ENCODE results near the gene RBPMS2.
A peak's percentile ranks its signal among the peaks of the same experiment; 100 is the strongest.
"Not testable (repeated sequence)": the region's sequence is repeated elsewhere in the genome, so short reads cannot be mapped to it uniquely, and the experiment has no call there.

Gene RBPMS2

DNA sequence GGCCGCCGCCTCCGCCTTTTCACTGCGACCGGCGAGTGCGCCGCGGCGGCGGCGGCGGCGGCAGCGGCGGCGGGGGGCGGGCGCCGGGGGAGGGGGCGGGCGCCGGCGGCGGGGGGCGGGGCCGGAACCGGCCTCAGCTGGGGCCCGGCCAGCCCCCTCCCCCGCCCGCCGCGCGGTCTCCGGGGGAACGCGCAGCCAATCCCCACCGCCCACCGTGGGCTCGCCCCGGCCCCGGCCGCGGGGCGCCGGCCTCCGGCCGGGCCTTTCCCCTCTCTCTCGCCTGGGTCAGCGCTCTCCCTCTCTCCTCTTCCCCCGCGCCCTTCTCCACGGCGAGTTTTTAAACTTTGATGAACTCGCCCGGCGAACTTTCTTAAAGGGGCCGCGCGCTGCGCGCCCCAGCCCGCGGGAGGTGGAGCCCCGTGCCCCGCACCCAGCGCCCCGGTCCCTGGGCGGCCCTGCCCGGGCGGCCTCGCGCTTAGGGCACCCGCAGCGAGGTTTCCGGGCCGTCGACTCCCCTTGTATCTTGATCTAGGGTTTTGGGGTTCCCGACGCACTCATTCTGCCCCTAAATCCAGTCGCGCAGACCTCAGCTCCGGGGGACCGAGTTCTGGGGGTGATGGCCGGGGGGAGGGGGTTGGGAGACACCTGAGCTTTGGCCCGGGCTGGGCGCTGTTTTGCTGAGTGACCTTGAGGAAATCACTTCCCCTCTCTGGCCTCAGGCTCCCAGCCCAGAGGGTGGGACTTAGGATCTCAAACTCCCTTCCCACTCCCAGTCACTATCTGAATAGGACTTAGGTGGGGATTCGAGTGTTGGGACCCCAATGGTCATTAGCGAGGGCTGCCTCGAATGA, at the start of gene RBPMS2:
RBPMS2 (minus strand) TSS at position 39 of the 851 bp plus-strand sequence. CDS start 270 bp downstream, outside the sequence.
- DNase-seq = peak; percentile 11

DNA sequence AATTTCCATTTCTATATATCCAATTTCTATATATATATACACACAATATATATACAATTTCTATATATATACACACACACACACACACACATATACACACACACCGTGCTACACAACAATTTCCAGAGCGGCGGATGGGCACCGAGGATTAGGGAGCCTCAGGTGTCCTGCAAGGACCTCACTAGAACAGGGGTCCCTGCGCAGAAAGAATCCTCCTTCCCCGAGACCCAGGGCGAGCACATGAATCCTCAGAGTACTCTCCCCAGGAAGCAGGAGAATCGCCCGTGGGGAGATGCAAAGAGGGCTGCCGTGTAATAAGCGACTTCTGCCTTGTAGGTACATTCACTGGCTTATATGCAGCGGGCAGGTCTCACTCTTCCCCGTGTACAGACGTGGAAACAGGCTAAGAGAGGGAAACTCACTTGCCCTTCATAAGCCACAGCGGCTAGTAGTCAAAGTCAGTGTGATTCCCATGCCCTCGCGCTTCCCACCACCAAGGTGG, 49.6 kb upstream of the RBPMS2 start:
- no peak for DNase-seq

DNA sequence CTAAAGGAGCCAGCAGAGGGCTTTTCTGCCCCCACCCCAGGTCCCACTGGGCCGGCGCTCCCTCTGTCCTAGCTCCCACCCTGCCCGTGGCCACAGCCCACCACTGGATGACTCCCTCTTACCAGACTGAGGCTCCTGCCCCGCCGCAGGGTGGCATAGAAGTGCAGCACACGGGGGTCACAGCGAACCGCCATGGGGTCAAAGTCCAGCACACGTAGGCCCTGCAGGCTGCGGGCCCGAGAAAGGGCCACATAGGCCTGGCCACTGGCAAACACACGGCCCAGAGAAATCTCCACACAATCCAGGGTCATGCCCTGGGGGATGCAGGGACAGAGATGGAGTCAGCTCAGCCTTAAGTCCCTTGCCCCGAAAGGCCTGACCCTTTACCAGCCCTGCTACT, 41.1 kb upstream of the RBPMS2 start:
- DNase-seq = no peak

DNA sequence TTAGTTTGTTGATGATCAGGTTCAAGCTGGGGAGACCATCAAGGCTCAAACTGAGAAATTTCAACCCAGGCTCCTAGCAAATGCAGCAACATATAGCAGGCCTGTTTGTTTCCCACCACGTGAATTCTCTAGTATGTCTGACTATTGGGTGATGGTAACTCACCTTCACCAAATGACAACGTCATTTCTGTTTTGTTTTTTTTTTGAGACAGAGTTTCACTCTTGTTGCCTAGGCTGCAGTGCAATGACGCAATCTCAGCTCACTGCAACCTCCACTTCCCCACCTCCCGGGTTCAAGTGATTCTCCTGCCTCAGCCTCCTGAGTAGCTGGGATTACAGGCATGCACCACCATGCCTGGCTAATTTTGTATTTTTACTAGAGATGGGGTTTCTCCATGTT, 39.6 kb upstream of the RBPMS2 start:
- not testable (repeated sequence) for DNase-seq

DNA sequence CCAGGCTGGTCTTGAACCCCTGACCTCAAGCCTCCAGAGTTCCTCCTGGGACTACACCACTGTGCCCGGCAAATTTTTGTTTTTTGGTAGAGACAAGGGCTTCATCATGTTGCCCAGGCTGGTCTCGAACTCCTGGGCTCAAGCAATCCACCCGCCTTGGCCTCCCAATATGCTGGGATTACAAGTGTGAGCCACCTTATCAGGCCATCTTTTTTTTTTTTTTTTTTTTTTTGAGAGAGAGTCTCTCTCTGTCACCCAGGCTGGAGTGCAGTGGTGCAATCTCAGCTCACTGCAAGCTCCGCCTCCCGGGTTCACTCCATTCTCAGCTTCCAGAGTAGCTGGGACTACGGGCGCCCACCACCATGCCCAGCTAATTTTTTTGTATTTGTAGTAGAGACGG, 38.9 kb upstream of the RBPMS2 start:
- not testable (repeated sequence) for DNase-seq

DNA sequence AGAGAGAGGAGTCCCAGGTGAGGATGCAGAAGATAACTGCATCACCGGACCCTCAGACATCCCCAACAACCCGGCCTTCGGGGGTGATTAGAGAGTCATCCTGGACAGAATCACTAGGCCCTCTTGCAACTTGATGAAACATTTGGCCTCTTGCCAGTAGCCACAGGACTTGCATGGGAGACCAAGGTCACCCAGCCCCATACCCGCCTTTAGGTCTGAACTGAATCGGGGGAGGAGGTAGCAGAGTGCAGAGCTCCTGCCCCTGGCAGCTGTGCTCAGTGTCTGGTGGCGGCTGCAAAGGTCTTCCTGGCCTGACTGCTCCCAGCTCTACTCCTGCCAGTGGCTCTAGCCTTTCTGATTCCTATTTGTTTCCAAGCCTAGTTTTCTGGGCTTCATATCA, 37.7 kb upstream of the RBPMS2 start:
- DNase-seq = no peak

DNA sequence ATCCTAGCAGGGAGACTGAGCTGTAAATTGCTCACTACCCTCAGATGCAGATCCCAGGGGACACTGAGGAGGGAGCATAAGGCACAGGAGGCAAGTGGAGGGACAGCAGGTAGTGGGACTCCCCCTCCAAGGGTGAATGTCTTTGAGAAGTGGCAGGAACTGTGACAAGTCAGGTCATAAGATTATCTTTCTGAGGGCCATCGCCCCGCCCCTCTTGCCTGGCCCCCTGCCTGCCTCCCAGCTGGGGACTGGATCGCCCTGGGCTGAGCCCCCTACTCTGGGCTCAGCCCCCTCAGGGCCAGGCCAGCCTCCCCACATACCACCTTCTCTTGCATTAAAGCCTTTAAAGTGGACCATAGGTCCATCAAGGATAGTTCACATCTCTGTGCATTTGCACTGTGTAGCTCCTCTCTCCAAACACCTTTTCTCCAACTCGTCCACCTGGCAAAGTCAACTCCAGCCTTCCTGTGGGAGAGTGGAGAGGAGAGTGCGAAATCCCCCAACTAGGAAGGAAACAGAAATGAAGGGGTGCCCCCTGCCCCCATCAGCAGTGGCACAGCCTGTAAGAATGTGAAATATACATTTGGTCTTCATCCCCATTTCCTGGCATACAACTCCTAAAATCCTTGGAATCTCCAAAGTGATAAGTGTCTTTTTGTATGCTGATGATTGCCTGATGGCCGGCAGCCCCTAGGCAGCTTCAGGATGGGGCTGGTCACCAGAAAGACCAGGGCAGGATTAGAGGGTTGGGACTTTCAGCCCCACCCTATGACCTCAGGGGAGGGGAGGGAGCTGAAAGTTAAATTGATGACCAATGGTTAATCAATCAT, 35.3 kb upstream of the RBPMS2 start:
- DNase-seq = no peak

DNA sequence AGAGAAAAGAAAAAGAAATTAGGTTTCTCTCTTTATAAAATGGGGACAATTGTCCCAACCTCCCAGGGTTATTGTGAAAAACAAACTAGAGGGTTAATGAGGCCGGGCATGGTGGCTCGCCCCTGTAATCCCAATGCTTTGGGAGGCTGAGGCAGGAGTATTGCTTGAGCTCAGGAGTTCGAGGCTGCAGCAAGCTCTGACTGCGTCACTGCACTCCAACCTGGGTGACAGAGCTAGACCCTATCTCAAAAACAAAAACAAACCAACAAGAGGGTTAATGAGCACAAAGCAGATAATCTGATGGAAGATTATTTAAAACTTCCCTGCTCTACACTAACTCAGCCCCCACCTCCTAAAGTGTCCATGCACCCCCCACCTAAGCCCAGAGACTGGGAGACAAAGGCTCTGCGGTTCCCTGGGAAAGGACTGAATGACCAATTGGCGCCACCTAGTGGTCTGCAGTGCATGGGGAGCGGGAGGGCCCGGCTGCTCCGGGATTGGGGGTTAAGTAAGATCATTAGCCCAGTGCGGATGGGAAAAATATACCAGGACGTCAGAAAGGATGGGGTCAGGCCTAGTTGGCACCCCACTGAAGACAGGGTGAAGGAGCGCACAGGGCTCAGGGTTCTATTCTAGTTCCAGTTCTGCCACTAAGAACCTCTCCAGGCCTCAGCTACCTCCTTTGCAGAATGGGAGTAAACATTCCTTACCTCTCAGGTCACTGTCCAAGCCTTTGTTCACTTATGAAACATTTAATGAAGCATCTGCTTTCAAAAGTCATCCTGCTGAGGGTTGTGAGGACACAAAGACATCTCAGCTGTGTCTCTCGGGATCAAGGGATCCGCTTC, 34.5 kb upstream of the RBPMS2 start:
- peak; percentile 82 for DNase-seq

DNA sequence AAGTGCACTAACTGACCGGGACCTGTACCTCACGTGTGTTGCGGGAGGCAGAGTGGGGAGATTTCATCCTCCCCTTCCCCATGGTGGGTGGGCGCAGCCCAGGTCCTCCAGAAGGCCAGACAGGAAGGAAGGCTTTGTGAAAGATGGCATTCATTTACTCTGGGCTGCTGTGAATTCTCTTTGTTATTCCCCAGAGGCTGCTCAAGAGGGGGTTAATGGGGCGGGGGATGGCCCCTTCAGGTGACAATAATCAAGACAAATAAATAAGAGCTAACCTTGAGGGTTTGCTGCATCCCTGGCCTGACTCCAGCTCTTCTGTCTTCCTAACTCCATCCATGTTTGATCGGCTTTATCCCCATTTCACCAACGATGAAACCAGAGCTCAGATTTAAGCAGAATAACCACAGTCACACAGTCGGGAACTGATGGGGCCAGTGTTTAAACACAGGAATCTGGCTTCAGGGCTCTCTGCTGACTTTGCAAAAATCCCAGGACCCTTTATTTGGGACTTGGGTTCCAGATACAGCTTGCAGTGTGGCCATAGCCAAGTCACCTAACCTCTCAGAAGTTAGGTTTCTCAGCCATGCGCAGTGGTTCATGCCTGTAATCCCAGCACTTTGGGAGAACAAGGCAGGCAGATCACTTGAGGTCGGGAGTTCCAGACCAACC, 33.5 kb upstream of the RBPMS2 start:
- DNase-seq = no peak

DNA sequence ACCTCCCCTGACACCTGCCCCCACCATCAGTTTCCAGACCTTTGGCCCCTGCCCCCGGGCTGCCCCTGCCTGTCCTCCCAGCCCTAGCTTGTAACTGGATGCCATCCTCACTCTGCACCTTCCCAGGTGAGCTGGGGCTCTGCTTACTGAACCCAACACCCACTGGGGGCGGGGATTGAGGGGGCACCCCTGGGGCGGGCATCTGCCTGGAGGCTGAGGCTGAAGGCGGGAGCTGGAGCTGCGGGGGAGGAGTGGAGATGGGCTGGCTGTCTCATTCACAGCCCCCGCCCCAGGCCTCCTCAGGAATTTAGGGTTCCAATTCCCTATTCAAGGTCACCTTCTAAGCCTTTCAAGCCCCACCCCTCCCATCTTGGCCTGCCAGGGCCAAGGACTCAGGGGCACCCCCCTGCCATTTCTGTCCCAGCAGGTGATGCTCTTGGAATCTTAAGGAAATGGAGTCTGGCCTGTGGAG, 32.4 kb upstream of the RBPMS2 start:
- no peak for DNase-seq

DNA sequence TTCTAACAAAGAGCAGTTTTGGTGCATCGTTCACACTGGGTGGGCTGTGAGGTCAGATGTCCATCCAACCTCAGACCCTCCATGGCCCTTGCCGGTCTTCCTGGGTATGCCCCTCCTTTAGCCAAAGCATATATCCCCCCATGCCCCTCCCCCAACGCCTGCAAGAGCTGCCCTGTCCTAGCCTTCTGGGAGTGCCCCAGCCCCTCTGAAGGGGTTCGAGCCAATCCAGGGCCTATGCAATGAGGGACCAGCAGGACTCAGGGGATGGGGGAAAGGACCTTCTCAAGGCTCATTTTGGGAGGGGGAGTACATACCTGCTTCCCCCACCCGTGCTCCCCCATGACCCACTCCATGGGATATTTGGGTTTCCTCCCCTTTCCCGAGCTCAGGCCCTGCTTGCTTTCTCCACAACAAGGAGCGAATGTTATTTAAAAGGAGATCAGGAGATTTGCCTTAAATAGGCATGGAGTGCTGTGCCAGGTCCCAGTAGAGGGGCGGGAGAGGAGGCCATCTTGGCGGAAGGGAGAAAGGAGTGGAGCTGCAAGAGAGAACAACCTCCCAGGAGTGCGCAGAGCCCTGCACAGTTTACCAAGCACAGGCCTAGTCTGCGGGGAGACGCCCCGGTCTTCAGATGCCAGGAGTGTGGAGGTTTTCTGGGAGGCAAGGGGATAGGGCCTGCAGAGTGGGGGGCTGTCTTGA, 31.8 kb upstream of the RBPMS2 start:
- no peak for DNase-seq

DNA sequence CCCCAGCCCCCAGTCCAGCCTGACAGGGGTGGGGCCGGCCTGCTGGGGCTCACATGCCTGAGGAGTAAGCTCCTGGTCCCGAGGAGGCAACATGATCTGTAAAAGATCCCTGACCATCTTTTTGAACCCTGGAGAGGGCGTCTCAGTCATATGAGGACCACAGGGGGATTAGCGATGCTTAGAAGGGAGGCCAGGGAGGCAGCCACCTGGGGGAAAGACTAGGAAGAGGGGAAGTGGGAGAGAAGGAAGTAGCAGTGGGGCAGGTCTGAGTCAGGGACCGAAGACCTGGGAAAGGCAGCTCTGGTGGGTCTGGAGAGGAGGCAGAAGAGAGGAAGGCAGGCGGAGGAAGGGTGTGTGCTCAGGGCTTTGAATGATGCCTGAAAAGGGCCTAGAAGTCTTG, 31.1 kb upstream of the RBPMS2 start:
- no peak for DNase-seq

DNA sequence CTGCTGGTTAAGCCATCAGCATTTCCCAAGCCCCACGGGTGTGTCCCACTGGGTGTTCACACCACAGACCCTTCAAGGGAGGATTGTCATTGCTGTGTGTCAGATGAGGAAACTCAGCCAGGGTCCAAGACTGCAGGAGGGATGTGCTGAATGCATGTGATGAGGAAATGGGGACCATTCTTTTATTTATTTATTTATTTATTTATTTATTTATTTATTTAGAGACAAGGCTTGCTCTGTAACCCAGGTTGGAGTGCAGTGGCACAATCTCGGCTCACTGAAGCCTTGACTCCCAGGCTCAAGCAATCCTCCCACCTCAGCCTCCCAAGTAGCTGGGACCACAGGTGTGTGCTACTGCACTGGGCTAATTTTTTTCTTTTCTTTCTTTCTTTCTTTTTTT, 29.2 kb upstream of the RBPMS2 start:
- no peak for DNase-seq

DNA sequence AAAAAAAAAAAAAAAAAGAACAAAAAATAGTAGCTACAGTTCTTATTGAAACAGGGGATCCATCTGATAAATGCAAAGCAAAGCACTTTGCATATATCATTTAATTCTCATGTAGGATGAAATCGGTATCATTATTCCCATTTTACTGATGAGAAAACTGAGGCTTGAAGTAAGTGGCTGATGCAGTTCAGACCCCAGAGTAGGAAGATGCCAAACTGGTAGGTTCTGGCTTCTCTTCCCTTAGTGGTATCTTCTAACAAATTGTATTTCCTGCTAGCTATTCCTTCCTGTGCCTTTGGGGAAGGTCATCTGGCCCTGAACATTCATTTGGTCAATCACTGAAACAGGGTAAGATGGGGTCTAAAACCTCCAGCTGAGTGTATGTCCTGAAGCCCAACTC, 28.1 kb upstream of the RBPMS2 start:
- no peak for DNase-seq

DNA sequence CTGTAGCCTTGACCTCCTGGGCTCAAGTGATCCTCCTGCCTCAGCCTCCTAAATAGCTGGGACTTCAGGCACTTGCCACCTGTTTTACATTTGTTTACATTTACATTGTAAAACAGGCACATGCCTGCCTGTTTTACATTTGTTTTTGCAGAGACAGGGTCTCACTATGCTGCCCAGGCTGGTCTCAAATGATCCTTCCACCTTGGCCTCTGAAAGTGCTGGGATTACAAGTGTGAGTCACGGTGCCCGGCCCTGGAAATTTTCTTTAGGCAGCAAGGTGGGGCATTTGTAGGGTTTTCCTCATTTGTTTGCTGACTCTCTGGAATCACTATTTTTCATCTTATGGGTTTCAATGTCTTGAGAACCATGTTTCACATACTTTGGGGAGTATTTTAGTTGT, 25.1 kb upstream of the RBPMS2 start:
- DNase-seq = no peak

DNA sequence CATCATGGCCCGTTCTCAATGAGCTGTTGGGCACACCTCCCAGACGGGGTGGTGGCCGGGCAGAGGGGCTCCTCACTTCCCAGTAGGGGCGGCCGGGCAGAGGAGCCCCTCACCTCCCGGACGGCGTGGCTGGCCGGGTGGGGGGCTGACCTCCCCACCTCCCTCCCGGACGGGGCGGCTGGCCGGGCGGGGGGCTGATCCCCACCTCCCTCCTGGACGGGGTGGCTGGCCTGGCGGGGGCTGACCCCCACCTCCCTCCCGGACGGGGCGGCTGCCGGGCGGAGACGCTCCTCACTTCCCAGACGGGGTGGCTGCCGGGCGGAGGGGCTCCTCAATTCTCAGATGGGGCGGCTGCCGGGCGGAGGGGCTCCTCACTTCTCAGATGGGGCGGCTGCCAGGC, 23.5 kb upstream of the RBPMS2 start:
- not testable (repeated sequence) for DNase-seq

DNA sequence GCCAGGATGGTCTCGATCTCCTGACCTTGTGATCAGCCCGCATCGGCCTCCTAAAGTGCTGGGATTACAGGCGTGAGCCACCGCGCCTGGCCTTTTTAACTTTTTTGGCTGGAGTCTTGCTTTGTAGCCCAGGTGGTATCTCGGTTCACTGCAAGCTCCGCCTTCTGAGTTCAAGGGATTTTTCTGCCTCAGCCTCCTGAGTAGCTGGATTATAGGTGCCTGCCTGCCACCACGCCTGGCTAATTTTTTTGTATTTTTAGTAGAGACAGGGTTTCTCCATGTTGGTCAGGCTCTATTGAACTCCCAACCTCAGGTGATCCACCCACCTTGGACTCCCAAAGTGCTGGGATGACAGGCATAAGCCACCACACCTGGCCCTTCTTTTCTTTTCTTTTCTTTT, 20.5 kb upstream of the RBPMS2 start:
- not testable (repeated sequence) for DNase-seq

DNA sequence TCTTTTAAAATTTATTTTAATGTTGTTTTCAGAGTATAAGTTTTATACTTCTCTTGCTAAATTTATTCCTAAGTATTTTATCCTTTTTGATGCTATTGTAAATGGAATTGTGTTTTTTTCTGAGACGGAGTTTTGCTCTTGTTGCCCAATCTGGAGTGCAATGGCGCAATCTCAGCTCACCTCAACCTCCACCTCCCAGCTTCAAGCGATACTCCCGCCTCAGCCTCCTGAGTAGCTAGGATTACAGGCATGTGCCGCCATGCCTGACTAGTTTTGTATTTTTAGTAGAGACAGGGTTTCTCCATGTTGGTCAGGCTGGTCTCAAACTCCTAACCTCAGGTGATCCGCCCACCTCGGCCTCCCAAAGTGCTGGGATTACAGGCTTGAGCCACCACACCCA, 19.9 kb upstream of the RBPMS2 start:
- not testable (repeated sequence) for DNase-seq

DNA sequence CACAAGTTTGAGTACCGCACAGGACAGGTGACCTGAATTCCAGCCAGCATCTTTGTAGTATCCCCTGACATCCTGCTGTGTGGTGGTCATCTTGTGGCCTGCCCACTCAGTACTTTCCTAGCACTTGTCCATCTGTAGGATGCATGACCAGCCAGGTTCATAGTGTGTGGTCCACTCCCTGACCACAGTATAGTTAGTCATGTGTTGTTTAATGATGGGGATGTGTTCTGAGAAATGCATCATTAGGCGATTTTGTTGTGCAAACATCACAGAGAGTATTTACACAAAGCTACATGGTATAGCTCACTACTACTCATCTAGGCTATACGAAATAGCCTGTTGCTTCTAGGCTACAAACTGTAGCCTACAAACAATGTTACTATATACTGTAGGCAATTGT, 16.9 kb upstream of the RBPMS2 start:
- no peak for DNase-seq

DNA sequence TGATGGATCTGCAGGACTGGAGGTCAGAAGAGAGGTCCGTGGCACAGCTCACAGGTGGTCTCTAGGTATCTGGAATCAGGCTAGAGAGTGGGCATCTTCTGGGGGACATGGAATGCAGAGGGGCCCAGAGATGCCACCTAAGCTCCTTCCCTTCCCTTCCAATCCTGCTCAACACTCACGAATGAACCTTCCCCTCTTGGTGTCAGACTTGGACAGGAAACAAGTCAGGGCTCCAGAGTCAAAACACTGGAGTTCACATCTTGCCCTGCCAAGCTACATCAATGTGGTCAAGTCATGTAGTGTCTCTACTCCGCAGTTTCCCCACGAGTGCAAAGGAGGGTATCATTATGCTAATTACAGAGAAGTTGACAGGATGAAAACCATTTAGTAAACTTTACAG, 16.0 kb upstream of the RBPMS2 start:
- DNase-seq = no peak

DNA sequence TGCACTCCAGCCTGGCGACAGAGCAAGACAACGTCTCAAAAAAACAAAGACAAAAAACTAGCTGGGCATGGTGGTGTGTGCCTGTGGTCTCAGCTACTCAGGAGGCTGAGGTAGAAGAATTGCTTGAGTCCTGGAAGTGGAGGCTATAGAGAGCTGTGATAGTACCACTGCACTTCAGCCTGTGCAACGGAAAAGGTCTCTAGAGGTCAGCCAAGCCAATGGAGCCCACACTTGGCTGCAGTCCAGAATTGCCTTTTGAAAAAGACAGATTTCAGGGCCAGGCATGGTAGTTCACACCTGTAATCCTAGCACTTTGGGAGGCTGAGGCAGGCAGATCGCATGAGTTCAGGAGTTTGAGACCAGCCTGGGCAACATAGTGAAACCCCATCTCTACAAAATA, 8.4 kb upstream of the RBPMS2 start:
- DNase-seq = no peak

DNA sequence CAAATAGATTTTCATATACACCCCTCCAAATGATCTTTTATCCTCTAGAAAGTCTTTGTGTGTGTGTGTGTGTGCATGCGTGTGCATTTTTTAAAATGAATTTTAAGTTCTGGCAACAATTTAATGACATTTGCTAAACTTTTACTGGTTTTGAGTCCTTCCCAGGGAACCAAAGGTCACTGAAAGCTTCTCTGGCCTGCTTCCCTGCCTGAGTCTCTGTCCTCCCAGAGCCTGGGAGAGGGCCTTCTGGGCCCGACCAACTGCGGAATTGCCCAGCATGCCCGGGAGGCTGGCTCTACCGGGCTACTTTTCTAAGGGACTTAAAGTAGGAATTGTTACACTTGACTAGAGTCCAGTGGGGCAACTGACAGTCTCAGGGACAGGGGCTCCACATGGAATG, 7.4 kb upstream of the RBPMS2 start:
- DNase-seq = no peak
